ENCODE results near the gene FUT1.

FUT1 gene

GRCh38 chr19:48715681-48716171 lies 36.7 kb downstream of the FUT1 start:
- no peak for DNase-seq

- DNase-seq = no peak
These were observed 37.4 kb downstream of the FUT1 start for GRCh38 chr19:48714759-48715675.

- peak; percentile 97 for DNase-seq
These were observed 38.3 kb downstream of the FUT1 start for GRCh38 chr19:48713864-48714755.

GRCh38 chr19:48713041-48713863 lies 39.2 kb downstream of the FUT1 start:
- no peak for DNase-seq

GRCh38 chr19:48711106-48711662 lies 41.3 kb downstream of the FUT1 start:
- DNase-seq = no peak

GRCh38 chr19:48708471-48708870 lies 44.0 kb downstream of the FUT1 start:
- no peak for DNase-seq

- DNase-seq = no peak
These were observed 47.0 kb downstream of the FUT1 start for GRCh38 chr19:48705431-48705830.

- DNase-seq = no peak
These were observed 49.1 kb downstream of the FUT1 start for GRCh38 chr19:48703316-48703715.

GRCh38 chr19:48702701-48703100 lies 49.7 kb downstream of the FUT1 start:
- no peak for DNase-seq

GRCh38 chr19:48698046-48698445 lies 54.4 kb downstream of the FUT1 start:
- DNase-seq = peak; percentile 5

Measured in NCI-H2029 treated with DMSO at 0.1 percent for 48 hours (cell line).